GM12873 (cell line): ENCODE data around the gene PCF11.

Experiments
- CTCF ChIP-seq: IDR thresholded peaks from 2 replicates; pipeline ENCODE4 v1.5.1; 2012; ENCODE audit warnings: low read depth, mild to moderate bottlenecking, moderate library complexity, low read length, control low read depth; ENCODE audit not compliant: insufficient read depth; ENCODE audit errors: missing control alignments

PCF11 gene

GRCh38 chr11:83194281-83195142, 37.6 kb downstream of the PCF11 start:
- TF ChIP-seq CTCF = peak; percentile 18

GRCh38 chr11:83195143-83195466, 38.2 kb downstream of the PCF11 start:
- TF ChIP-seq CTCF = peak; percentile 20

DNA sequence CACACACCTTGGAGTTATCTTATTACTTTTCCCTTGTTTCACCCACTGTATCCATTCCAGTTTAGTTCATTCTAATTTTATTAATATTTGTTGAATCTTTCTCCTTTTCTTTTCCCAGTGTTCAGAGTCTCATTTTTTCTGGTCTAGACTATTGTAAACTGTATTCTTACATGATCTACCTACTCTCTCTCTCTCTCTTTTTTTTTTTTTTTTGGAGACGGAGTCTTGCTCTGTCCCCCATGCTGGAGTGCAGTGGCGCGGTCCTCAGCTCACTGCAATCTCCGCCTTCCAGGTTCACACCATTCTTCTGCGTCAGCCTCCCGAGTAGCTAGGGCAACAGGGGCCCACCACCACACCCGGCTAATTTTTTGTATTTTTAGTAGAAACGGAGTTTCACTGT, 38.7 kb downstream of the PCF11 start:
- no peak for TF ChIP-seq CTCF

GRCh38 chr11:83200035-83200434, 43.1 kb downstream of the PCF11 start:
- no peak for TF ChIP-seq CTCF

GRCh38 chr11:83205608-83206185, 48.8 kb downstream of the PCF11 start:
- no peak for TF ChIP-seq CTCF

DNA sequence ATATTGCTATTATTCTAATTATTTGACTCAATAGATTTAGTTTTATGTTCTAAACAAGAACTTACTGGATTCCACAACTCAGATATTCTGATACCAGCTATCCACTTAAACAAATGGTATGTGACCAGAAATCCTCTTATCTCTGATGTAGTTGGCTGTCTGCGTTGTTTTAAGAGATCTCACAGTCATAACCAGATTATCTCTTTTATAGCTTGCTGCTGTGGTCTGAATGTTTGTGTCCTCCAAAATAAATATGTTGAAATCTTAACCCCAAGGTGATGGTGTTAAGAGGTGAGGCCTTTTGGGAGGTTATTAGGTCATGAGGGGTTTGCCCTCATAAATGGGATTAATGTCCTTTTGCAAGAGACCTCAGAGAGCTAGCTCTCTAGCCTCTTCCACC, 49.3 kb downstream of the PCF11 start:
- no peak for TF ChIP-seq CTCF

- TF ChIP-seq CTCF = peak; percentile 43
These were observed 62.2 kb downstream of the PCF11 start for GRCh38 chr11:83219095-83219494.
